ENCODE measurements around the gene BRD7. TPM values are rescaled to one million over a fixed set of nuclear protein-coding genes. Genes with fewer than 3 reads are reported as not detected.

Gene BRD7
- total and polyA plus RNA-seq, 10 of the 15 experiments (the other 5 are each of a cell fraction or from before 2014, with no cell fraction given) = 16.9 to 74.7 (median 52.0) TPM

GRCh38 chr16:50300942-50301625 lies 67.7 kb downstream of the BRD7 start:
- Histone ChIP-seq H3K9me3 (replicated peaks; ENCODE audit: control insufficient read depth, insufficient read depth, low read length) (no peaks in the 10 kb centered on the region), H3K4me3 (no peak overlapping the region), H3K27me3 (replicated peaks in 1 of 2; ENCODE audit: control insufficient read depth in 2 of 2, insufficient read depth in 2 of 2, low read length in 1 of 2) (no peaks in the 10 kb centered on the region), H3K36me3 (ENCODE audit: control insufficient read depth in 2 of 2, insufficient read depth in 2 of 2, low read length in 1 of 2) (peaks cover 11 to 29% of the 10 kb centered on the region in 2 experiments), H3K4me1 (ENCODE audit: control insufficient read depth, insufficient read depth, low read length) (no peaks in the 10 kb centered on the region), H3K9ac (ENCODE audit: control insufficient read depth, insufficient read depth, low read length) (no peak overlapping the region), H3K27ac (ENCODE audit: control insufficient read depth, insufficient read depth) (no peak overlapping the region), H4K20me1 (ENCODE audit: control insufficient read depth, insufficient read depth) (no peaks in the 10 kb centered on the region), H3K4me2 (ENCODE audit: control insufficient read depth, insufficient read depth) (no peak overlapping the region), H3K79me2 (ENCODE audit: control insufficient read depth, insufficient read depth, low read length) (no peaks in the 10 kb centered on the region), H2AFZ (ENCODE audit: control insufficient read depth, low read depth, low read length) (no peak overlapping the region)
- ChIA-PET CTCF (no interaction called here), RAD21 (ENCODE audit: unreplicated experiment) (no interaction called here), SMC1A (ENCODE audit: uncharacterized antibody, unreplicated experiment) (interaction anchor here (0.6 kb wide), 1 partner anchor 26 kb away, joined by 3 read pairs; no protein-coding TSS in a partner anchor), POLR2A (no interaction called here)
- 98% methylated on average over 23 of the region's 23 CpGs for WGBS (ENCODE audit: insufficient coverage, insufficient replicate concordance, low lambda C conversion rate, missing lambda C conversion rate)
- FAIRE-seq = no peak
- TF ChIP-seq RUNX3 (IDR thresholded peaks at IDR 0.05; ENCODE audit: low read length) (no peak), NFYA (IDR thresholded peaks at IDR 0.05; ENCODE audit: borderline replicate concordance, low read depth, low read length) (no peak), ZNF687 (IDR thresholded peaks at IDR 0.05) (no peak), MTA3 (IDR thresholded peaks at IDR 0.05; ENCODE audit: borderline replicate concordance, low read length) (no peak)
- DNase-seq (ENCODE audit: low read depth, low spot score) = no peak
- BruUV-seq (replicated peaks) = TSS peak; percentile 29
- in situ Hi-C loops (cut with MboI) (no loop called here), intact Hi-C loops (cut with micrococcal nuclease; ENCODE audit: unreplicated experiment) (no loop called here)
- no peak for ATAC-seq

Measured in GM12878 (cell line).